SK-N-SH treated with all-trans-retinoic acid at 6 μM for 48 hours (cell line): Measurements from ENCODE around the gene CACNA1C.

Experiments
- CSDC2 ChIP-seq: fragments of 250-450 bp; sonication (Bioruptor Pico); IDR thresholded peaks from 2 replicates; pipeline ENCODE4 v1.5.0; 2020; ENCODE audit warnings: mild to moderate bottlenecking, moderate library complexity
- ESRRG ChIP-seq: fragments of 250-450 bp; sonication (Bioruptor Pico); IDR thresholded peaks from 2 replicates; pipeline ENCODE4 v1.6.1; 2021; ENCODE audit warnings: mild to moderate bottlenecking
- GLIS3 ChIP-seq: fragments of 250-450 bp; sonication (Bioruptor Pico); IDR thresholded peaks from 2 replicates; pipeline ENCODE4 v1.5.0; 2020; ENCODE audit warnings: mild to moderate bottlenecking, moderate library complexity
- RARB ChIP-seq: fragments of 250-450 bp; sonication (Bioruptor Pico); IDR thresholded peaks from 2 replicates; pipeline ENCODE4 v1.8.0; 2021; ENCODE audit warnings: mild to moderate bottlenecking, moderate library complexity
- SNAI2 ChIP-seq: fragments of 250-450 bp; sonication (Bioruptor Pico); IDR thresholded peaks from 2 replicates; pipeline ENCODE4 v1.5.0; 2020; ENCODE audit warnings: mild to moderate bottlenecking, moderate library complexity
- TCF4 ChIP-seq: fragments of 250-450 bp; sonication (Bioruptor Pico); IDR thresholded peaks from 2 replicates; pipeline ENCODE4 v1.8.0; 2021; ENCODE audit warnings: mild to moderate bottlenecking, moderate library complexity, borderline replicate concordance
- TOX ChIP-seq: fragments of 250-450 bp; sonication (Bioruptor Pico); IDR thresholded peaks from 2 replicates; pipeline ENCODE4 v1.8.0; 2021; ENCODE audit warnings: mild to moderate bottlenecking, moderate library complexity, borderline replicate concordance
- ZFP3 ChIP-seq: fragments of 250-450 bp; sonication (Bioruptor Pico); IDR thresholded peaks from 2 replicates; pipeline ENCODE4 v1.5.0; 2020; ENCODE audit warnings: mild to moderate bottlenecking, moderate library complexity
- ZFP30 ChIP-seq: fragments of 450-650 bp; formaldehyde crosslinking; IDR thresholded peaks from 2 replicates; pipeline ENCODE4 v1.5.0; 2022; ENCODE audit warnings: mild to moderate bottlenecking, moderate library complexity
- ZNF565 ChIP-seq: fragments of 450-650 bp; formaldehyde crosslinking; conservative IDR thresholded peaks from 2 replicates; pipeline ENCODE4 v1.5.0; 2020; ENCODE audit warnings: low read depth, mild to moderate bottlenecking, moderate library complexity
- ZNF8 ChIP-seq: fragments of 450-650 bp; formaldehyde crosslinking; IDR thresholded peaks from 2 replicates; pipeline ENCODE4 v1.5.0; 2020; ENCODE audit warnings: mild to moderate bottlenecking, moderate library complexity
- TF ChIP-seq, protein P1 (sequence below): fragments of 250-450 bp; sonication (Bioruptor Pico); IDR thresholded peaks from 2 replicates; pipeline ENCODE4 v1.8.0; 2020; ENCODE audit warnings: mild to moderate bottlenecking, moderate library complexity, borderline replicate concordance
- TF ChIP-seq, protein P2 (sequence below): fragments of 250-450 bp; sonication (Bioruptor Pico); IDR thresholded peaks from 2 replicates; pipeline ENCODE4 v1.5.1; 2021; ENCODE audit warnings: mild to moderate bottlenecking, moderate library complexity

DNA sequence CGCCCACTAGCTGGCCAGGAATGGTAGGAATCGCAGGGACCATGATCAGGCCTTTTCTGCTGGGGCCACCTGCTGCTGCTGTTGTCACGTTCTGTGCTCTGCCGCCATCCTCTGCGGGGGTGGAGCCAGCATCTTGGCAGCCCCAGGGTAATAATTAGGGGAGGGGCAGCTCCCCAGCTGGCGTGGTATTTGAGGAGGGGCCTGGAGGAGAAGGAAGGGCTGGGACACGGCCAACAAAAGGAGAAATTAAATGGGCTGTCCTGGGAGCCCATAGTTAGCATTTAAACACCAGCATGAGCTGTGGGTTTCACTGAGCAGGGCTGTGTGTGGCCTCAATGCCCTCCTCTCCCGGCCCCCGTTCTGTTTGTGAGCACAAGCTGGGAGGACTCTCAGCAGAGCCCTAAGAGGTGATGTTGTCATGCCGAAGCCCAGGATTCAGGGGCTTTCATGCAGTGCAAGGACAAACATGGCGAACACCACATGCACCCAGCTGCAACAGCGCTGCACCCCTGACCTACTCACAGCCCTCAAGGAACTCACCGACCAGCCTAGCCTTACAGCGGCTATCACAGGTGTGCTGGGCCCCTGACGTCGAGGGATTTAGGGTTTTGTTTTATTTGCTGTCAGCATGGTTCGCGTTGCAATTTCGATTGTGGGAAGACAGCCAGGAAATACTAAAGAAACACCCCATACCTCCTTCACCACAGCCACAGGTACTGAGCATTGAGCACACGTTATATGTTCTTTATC is 324.3 kb downstream of the CACNA1C start:
- TF ChIP-seq ZFP30 (CRISPR knock-in tag) = no peak
- no peak for TF ChIP-seq SNAI2 (CRISPR knock-in tag)
- no peak for TF ChIP-seq CSDC2 (CRISPR knock-in tag)
- no peak for TF ChIP-seq ESRRG
- TF ChIP-seq ZFP3 (CRISPR knock-in tag) = no peak
- TF ChIP-seq, protein P1, sequence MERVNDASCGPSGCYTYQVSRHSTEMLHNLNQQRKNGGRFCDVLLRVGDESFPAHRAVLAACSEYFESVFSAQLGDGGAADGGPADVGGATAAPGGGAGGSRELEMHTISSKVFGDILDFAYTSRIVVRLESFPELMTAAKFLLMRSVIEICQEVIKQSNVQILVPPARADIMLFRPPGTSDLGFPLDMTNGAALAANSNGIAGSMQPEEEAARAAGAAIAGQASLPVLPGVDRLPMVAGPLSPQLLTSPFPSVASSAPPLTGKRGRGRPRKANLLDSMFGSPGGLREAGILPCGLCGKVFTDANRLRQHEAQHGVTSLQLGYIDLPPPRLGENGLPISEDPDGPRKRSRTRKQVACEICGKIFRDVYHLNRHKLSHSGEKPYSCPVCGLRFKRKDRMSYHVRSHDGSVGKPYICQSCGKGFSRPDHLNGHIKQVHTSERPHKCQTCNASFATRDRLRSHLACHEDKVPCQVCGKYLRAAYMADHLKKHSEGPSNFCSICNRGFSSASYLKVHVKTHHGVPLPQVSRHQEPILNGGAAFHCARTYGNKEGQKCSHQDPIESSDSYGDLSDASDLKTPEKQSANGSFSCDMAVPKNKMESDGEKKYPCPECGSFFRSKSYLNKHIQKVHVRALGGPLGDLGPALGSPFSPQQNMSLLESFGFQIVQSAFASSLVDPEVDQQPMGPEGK (CRISPR knock-in tag) = no peak
- TF ChIP-seq ZNF8 (CRISPR knock-in tag) = no peak
- TF ChIP-seq TCF4 = no peak
- TF ChIP-seq GLIS3 (CRISPR knock-in tag) = no peak
- no peak for TF ChIP-seq ZNF565 (CRISPR knock-in tag)
- no peak for TF ChIP-seq TOX (CRISPR knock-in tag)
- TF ChIP-seq, protein P2, sequence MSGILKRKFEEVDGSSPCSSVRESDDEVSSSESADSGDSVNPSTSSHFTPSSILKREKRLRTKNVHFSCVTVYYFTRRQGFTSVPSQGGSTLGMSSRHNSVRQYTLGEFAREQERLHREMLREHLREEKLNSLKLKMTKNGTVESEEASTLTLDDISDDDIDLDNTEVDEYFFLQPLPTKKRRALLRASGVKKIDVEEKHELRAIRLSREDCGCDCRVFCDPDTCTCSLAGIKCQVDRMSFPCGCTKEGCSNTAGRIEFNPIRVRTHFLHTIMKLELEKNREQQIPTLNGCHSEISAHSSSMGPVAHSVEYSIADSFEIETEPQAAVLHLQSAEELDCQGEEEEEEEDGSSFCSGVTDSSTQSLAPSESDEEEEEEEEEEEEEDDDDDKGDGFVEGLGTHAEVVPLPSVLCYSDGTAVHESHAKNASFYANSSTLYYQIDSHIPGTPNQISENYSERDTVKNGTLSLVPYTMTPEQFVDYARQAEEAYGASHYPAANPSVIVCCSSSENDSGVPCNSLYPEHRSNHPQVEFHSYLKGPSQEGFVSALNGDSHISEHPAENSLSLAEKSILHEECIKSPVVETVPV = no peak
- TF ChIP-seq RARB (CRISPR knock-in tag) = no peak
